GM12878 (cell line): Measurements from ENCODE around the gene ADPRM. TPM values are rescaled to one million over a fixed set of nuclear protein-coding genes. Genes with fewer than 3 reads are reported as not detected.

Experiments used
- ATAC-seq: fragments of 200-7000 bp; cut with Tn5 transposase; 3 replicates; pipeline ENCODE4 v1.9.1; 2020; ENCODE audit warnings: mild to moderate bottlenecking, moderate library complexity
- BruUV-seq: library from RNA; stranded (reverse); fragments of 400-500 nt; replicated peaks from 2 replicates; lab custom pipeline; 2021; lab: Mats Ljungman, UMichigan
- CTCF ChIA-PET: fragments of 300-600 bp; sonication (Branson Sonifier 250); formaldehyde crosslinking; extraction: SDS; loops from one replicate; lab custom pipeline; 2021; ENCODE audit warnings: inconsistent platforms; lab: Yijun Ruan, JAX
- POLR2A ChIA-PET: fragments of 350-600 bp; formaldehyde crosslinking; extraction: SDS; loops from one replicate; lab custom pipeline; 2021; ENCODE audit warnings: inconsistent platforms; lab: Charles Lee
- RAD21 ChIA-PET: fragments of 300-600 bp; sonication (Branson Sonifier 250); formaldehyde crosslinking; loops from one replicate; lab custom pipeline; 2023; ENCODE audit warnings: antibody characterized with exemption; ENCODE audit not compliant: unreplicated experiment; lab: Charles Lee
- SMC1A ChIA-PET: fragments of 300-600 bp; sonication (Branson Sonifier 250); formaldehyde crosslinking; loops from one replicate; lab custom pipeline; 2023; ENCODE audit not compliant: unreplicated experiment, uncharacterized antibody; lab: Charles Lee
- DNase-seq: peaks from one replicate; pipeline ENCODE4 v3.0.0-alpha.2; 2011; ENCODE audit warnings: low read depth, low spot score
- FAIRE-seq: peaks from 3 replicates; lab custom pipeline; 2011; peaks lifted over from hg19 to GRCh38; lab: Jason Lieb, UNC
- H2AFZ ChIP-seq: 2 replicates; pipeline ENCODE4 v1.6.0; 2011; ENCODE audit warnings: low read depth, low read length, control low read depth; ENCODE audit not compliant: control insufficient read depth
- H3K27ac ChIP-seq: 2 replicates; pipeline ENCODE4 v1.5.1; 2011; ENCODE audit warnings: control low read depth; ENCODE audit not compliant: control insufficient read depth, insufficient read depth
- H3K27me3 ChIP-seq, 2 experiments: replicated peaks in 1 of 2; 2 replicates each; pipeline versions ENCODE4 v1.6.0 to v1.6.1; 2011; ENCODE audit warnings: low read length in 1 of 2; ENCODE audit not compliant: control insufficient read depth in 2 of 2, insufficient read depth in 2 of 2
- H3K36me3 ChIP-seq, 2 experiments: 2 replicates each; pipeline ENCODE4 v1.5.1; 2011; ENCODE audit warnings: low read length in 1 of 2; ENCODE audit not compliant: control insufficient read depth in 2 of 2, insufficient read depth in 2 of 2
- H3K4me1 ChIP-seq: 2 replicates; pipeline ENCODE4 v1.6.1; 2011; ENCODE audit warnings: mild to moderate bottlenecking, low read length, moderate library complexity, mixed read lengths; ENCODE audit not compliant: control insufficient read depth, insufficient read depth
- H3K4me2 ChIP-seq: 2 replicates; pipeline ENCODE4 v1.6.0; 2011; ENCODE audit warnings: control low read depth; ENCODE audit not compliant: control insufficient read depth, insufficient read depth
- H3K4me3 ChIP-seq: fragments of 200-600 bp; sonication (generic); 2 replicates; pipeline ENCODE4 v1.5.1; 2016
- H3K79me2 ChIP-seq: 2 replicates; pipeline ENCODE4 v1.6.0; 2011; ENCODE audit warnings: low read length; ENCODE audit not compliant: control insufficient read depth, insufficient read depth
- H3K9ac ChIP-seq: 2 replicates; pipeline ENCODE4 v1.8.0; 2011; ENCODE audit warnings: low read length, control low read depth, mixed read lengths; ENCODE audit not compliant: control insufficient read depth, insufficient read depth
- H3K9me3 ChIP-seq: replicated peaks from 3 replicates; pipeline ENCODE4 v1.5.1; 2011; ENCODE audit warnings: mild to moderate bottlenecking, low read length; ENCODE audit not compliant: control insufficient read depth, insufficient read depth
- H4K20me1 ChIP-seq: 2 replicates; pipeline ENCODE4 v1.6.0; 2011; ENCODE audit not compliant: control insufficient read depth, insufficient read depth
- DPF2 ChIP-seq: fragments of 450-650 bp; IDR thresholded peaks from 2 replicates; pipeline ENCODE4 v1.6.1; 2017; ENCODE audit warnings: mild to moderate bottlenecking
- EGR1 ChIP-seq, 2 experiments: IDR thresholded peaks; 1 replicate in 1 of 2; 2 replicates in 1 of 2; pipeline ENCODE4 v1.6.1; 2011 to 2012; ENCODE audit warnings: low read depth in 2 of 2, low read length in 2 of 2, borderline replicate concordance in 1 of 2, mild to moderate bottlenecking in 1 of 2, moderate library complexity in 1 of 2
- IRF4 ChIP-seq: IDR thresholded peaks from 2 replicates; pipeline ENCODE4 v1.6.1; 2011; ENCODE audit warnings: low read depth, low read length
- MEF2A ChIP-seq: IDR thresholded peaks from 2 replicates; pipeline ENCODE4 v1.6.1; 2011; ENCODE audit warnings: low read depth, mild to moderate bottlenecking, low read length, moderate library complexity; ENCODE audit not compliant: insufficient read depth
- MYB ChIP-seq: fragments of 150-350 bp; IDR thresholded peaks from 2 replicates; pipeline ENCODE4 v1.6.1; 2014; ENCODE audit warnings: mild to moderate bottlenecking, low read depth, low read length, borderline replicate concordance
- SMAD5 ChIP-seq: IDR thresholded peaks from 2 replicates; pipeline ENCODE4 v1.6.1; 2016; ENCODE audit warnings: antibody characterized with exemption, low read depth
- SREBF1 ChIP-seq: IDR thresholded peaks from 2 replicates; pipeline ENCODE4 v1.6.1; 2012; ENCODE audit warnings: mild to moderate bottlenecking, low read length
- STAT3 ChIP-seq: IDR thresholded peaks from 2 replicates; pipeline ENCODE4 v1.6.1; 2011; ENCODE audit warnings: low read depth, low read length, improper control_type of control experiment
- ZNF274 ChIP-seq: IDR thresholded peaks from one replicate; pipeline ENCODE4 v1.8.0; 2011; ENCODE audit not compliant: insufficient read length, insufficient read depth
- ZNF622 ChIP-seq: fragments of 450-650 bp; IDR thresholded peaks from 2 replicates; pipeline ENCODE4 v1.6.1; 2017; ENCODE audit warnings: mild to moderate bottlenecking, inconsistent platforms
- WGBS: methylation state at CpG from one replicate; pipeline ENCODE4 v1.1.6; 2016; ENCODE audit warnings: low lambda C conversion rate; ENCODE audit not compliant: insufficient replicate concordance, insufficient coverage; ENCODE audit errors: missing lambda C conversion rate; 5-methylcytosine and 5-hydroxymethylcytosine counted together
- in situ Hi-C: fragments of 300-500 bp; cut with MboI; formaldehyde crosslinking; loops from 9 replicates; pipeline ENCODE4 v1.14.3; 2018; ENCODE audit warnings: mixed read lengths
- intact Hi-C: fragments of 100-400 bp; cut with micrococcal nuclease; formaldehyde crosslinking; loops from one replicate; pipeline ENCODE4 v1.14.2; 2022; ENCODE audit not compliant: unreplicated experiment
- polyA plus RNA-seq, 11 experiments: library from polyadenylated mRNA; depleted of rRNA in 4 of 11; unstranded in 6 of 11; stranded (reverse) in 5 of 11; fragments of >200 nt; fragmentation: Nextera tagmentation in 4 of 11; fragmentation: Illumina TruSeq in 1 of 11; extraction: Ambion mirVana in 4 of 11; extraction: Trizol in 1 of 11; gene quantifications; 1 replicate in 1 of 11; 2 replicates in 10 of 11; pipeline versions ENCODE4 v1.2.1 to v1.2.3, GENCODE V29; 2011 to 2016; ENCODE audit warnings: inconsistent platforms in 2 of 11, missing spikeins in 2 of 11, low read depth in 1 of 11
- total RNA-seq, 4 experiments: library from RNA; depleted of rRNA in 3 of 4; stranded (reverse); fragments of >200 nt in 3 of 4; fragmentation: Illumina TruSeq in 1 of 4; extraction: Trizol in 1 of 4; gene quantifications; 2 replicates each; pipeline versions ENCODE4 v1.2.1 to v1.2.3, GENCODE V29; 2013 to 2021

ADPRM gene
- total and polyA plus RNA-seq, 10 of the 15 experiments (the other 5 are each of a cell fraction or from before 2014, with no cell fraction given), result 7.1 to 18.4 (median 8.8) TPM

GRCh38 chr17:10738521-10739258 is 41.3 kb downstream of the ADPRM start (continued):
- TF ChIP-seq SREBF1, result no peak

GRCh38 chr17:10739386-10739785 is 42.0 kb downstream of the ADPRM start:
- CTCF ChIA-PET, result no interaction called here

More at GRCh38 chr17:10739386-10739785, 42.0 kb downstream of the ADPRM start:
- no TSS peak for BruUV-seq
- TF ChIP-seq STAT3 (no peak), EGR1 (IDR thresholded peaks at IDR 0.05; ENCODE audit: borderline replicate concordance in 1 of 2, low read depth in 2 of 2, low read length in 2 of 2) (no peak), MYB (no peak), IRF4 (no peak), DPF2 (no peak), SMAD5 (no peak), MEF2A (no peak), ZNF274 (no peak), ZNF622 (no peak)
- ChIA-PET RAD21 (no interaction called here), POLR2A (no interaction called here), SMC1A (no interaction called here)
- DNase-seq (no peak), ATAC-seq (no peak), FAIRE-seq (no peak)
- in situ Hi-C loops (loop anchor here (5.0 kb wide), 1 partner anchor 108 kb away; no protein-coding TSS in a partner anchor), intact Hi-C loops (loop anchor here (10.0 kb wide), 1 partner anchor 105 kb away; no protein-coding TSS in a partner anchor)
- Histone ChIP-seq H3K9ac (no peak overlapping the region), H3K36me3 (no peaks in the 10 kb centered on the region), H3K4me2 (no peak overlapping the region), H3K4me3 (no peak overlapping the region), H3K79me2 (no peaks in the 10 kb centered on the region), H3K4me1 (no peaks in the 10 kb centered on the region), H3K27ac (no peak overlapping the region), H4K20me1 (no peaks in the 10 kb centered on the region), H2AFZ (no peak overlapping the region), H3K27me3 (no peaks in the 10 kb centered on the region), H3K9me3 (no peaks in the 10 kb centered on the region)
- 57% methylated on average over 5 of the region's 5 CpGs for WGBS
